Cerebellar cortex (tissue), 1 donor: ENCODE measurements around the gene PDCD1.

ENCODE experiments used
- DNase-seq: peaks from one replicate; pipeline ENCODE4 v3.0.0-alpha.2; 2015; ENCODE audit warnings: low spot score

PDCD1 gene

DNA sequence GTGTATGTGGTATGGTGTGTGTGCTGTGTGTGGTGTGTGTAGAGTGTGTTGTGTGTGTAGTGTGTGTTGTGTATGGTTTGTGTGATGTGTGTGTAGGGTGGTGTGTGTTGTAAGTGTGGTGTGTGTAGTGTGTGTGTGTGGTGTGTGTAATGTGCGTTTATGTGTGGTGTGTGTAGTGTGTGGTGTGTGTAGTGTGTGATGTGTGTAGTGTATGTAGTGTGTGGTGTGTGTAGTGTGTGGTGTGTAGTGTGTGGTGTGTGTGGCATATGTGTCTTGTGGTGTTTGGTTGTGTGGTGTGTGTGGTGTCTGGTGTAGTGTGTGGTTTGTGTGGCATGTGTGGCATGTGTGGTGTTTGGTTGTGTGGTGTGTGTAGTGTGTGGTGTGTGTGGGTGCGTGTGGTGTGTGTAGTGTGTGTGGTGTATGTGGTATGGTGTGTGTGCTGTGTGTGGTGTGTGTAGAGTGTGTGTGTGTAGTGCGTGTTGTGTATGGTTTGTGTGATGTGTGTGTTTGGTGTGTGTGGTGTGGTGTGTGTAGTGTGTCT lies 6.8 kb upstream of the PDCD1 start:
- DNase-seq: no peak

DNA sequence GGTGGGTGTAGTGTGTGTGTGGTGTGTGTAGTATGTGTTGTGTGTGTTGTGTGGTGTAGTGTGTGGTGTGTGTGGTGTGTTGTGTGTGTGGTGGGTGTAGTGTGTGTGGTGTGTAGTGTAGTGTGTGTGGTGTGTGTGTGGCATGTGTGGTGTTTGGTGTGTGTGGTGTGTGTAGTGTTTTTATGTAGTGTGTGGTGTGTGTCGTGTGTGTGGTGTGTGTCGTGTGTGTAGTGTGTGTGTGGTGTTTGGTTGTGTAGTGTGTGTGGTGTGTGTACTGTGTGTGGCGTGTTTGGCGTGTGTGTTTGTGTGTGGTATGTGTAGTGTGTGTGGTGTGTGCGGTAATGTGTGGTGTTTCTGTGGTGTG lies 6.1 kb upstream of the PDCD1 start:
- DNase-seq: no peak

- DNase-seq: no peak
Observed at GRCh38 chr2:241864168-241864849, 5.6 kb upstream of the PDCD1 start.

DNA sequence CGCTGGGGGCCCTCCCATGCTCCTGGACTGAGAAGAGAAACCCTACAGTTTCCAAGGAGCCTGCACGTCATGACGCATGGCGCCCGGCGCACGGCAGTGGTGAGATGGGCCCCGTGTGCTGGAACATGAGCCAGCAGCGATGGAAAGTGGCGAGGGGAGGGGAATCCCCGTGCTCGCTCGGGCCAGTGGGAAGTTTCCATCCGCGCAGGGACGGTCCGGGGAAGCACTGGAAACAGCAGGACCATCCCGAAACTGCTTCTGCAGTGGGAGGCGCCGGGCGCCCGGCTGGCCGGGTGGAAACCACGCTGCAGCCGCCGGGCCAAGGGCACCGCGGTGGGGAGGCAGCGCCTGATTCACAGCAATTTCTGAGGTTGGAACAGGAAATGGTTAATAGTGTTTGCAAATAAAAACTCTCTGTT lies 4.9 kb upstream of the PDCD1 start:
- DNase-seq: no peak

DNA sequence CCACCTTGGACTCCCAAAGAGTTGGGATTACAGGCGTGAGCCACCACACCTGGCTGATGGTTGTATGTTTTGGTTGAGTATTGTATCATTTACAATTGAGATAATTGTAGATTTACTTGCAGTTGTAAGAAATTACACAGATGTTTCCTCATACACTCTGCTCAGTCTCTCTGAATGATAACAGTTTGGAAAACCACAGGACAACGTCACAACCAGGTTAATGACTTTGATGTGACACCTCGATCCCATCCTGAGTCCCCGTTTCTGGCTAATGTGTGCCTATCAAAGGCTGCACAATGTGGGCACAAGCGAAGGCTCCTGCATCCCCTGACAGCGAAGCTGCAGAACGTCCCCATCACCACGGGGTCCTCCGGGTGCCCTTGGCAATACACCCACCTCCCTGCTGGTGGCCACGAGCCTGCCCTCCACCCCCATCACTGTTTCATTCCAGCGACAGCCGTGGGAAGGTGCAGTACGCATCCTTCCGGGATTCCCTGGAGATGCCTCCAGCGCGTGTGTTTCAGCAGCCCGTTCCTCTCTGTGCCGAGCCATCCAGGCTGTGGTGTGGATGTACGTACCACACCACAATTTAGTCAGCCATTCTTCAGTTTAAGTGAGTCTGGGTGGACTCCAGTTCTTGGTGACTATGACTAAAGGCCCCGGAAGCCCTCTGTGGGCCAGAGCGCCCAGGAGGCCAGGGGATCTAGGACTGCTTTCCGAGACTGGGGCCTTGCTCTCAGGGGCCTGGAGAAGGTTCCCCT lies 4.3 kb upstream of the PDCD1 start:
- no peak for DNase-seq

DNA sequence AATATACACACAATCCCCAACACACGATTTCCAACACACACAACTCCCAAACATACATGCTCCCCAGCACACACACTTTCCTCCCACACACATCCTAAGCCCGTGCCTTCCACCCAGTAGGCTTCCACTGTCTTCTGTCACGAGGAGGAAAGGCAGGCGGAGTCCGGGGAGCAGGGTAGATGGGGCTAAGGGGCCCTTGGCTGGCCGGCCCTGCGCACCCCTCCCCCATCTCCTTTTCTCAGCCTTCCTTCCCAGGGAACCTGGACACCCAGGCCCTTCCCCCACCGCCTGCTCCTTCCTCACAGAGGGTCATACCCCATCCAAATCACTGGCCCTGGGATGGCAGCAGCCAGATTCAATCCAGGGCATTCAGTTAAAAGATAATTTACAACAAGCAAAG lies 3.4 kb upstream of the PDCD1 start:
- no peak for DNase-seq

DNA sequence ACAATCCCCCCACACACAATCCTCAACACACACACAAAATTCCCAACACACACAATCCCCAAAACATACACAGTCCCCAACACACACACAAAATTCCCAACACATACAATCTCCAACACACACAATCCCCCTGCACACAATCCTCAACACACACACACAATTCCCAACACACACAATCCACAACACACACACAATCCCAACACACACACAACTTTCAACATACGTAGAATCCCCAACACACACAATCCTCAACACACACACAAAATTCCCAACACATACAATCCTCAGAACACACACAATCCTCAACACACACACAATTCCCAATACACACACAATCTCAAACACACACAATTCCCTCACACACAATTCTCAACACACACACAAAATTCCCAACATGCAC lies 2.6 kb upstream of the PDCD1 start:
- no peak for DNase-seq

DNA sequence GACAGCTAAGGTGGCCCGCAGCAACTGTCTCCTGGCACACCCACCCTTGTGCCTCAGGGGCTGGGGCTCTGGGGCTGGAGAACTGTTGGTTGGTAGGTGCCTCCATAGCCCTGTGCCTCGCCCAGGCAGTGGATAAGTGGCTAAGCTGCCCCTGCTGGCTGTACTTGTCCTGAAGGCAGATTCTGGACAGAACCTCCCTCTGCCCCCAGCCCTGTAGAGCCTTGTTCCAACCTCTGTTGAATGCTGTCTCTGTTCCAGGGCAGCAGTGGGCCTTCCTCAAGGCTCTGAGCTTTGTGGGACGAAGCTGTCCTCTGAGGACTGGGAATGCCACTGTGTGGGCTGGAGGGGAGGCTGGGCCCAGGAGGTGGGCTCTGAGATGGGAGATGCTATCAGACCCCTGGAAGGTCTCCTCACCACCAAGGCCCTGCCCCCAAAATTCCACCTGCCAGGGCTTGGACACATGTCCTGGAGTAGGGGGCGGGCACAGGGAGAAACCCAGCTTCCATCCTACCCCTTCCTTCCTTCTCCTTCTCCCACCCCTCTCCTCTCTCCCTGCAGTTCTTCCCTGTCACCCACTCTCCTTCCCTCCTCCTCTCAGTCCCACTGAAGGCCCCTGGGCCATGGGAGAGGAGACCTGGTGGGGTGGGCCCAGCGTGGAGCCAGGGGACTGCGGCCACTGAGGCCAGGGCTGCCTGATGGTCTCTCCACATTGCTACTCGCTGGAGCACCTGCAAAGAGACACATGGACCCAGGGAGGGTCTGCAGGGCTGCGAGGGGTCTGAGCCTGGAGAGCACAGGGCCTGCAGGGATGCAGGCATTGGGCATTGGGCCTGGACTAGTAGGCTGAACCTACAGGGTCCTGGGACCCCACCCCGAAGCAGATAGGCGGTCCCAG lies 1.7 kb upstream of the PDCD1 start:
- DNase-seq: no peak

DNA sequence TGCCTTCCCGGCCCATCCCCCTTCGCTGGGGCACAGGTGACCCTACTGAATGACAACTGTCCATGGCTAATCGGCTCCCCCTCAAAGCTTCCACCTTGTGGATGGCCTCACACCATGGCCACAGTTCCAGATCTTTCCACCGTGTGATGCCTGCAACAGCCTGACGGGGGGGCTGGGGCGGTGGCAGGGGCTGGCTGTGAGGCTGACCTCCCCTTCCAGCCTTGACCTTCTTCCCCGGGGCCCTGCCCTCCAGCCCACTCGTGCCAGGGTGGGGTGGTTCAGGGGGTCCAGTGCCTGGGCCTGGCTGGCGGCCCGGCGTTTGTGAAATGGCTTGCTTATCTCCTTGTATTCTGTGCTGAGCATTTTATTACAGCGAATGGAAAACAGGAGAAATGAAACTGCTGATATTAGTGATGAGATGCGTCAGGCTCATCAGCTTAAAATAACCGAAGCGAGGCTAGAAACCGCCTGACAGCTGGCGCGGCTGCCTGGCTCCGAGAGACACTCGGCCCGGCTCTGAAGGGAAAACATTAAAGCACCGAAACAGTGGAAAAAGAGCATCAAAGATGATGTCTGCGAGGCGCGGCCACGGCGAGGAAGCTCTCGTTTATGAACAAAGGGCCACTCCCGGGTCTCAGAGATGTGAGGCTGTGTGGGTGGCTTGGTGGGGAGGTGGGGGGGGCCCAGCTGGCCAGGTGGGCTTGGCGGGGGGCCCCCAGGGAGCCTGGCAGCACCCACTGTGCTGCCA lies 916 bp upstream of the PDCD1 start:
- no peak for DNase-seq

- DNase-seq: no peak
Observed at GRCh38 chr2:241859017-241859435, 332 bp upstream of the PDCD1 start.

- DNase-seq: no peak
Observed at GRCh38 chr2:241857572-241858121, 1.0 kb downstream of the PDCD1 start.

GRCh38 chr2:241857041-241857541 lies 1.6 kb downstream of the PDCD1 start:
- no peak for DNase-seq

DNA sequence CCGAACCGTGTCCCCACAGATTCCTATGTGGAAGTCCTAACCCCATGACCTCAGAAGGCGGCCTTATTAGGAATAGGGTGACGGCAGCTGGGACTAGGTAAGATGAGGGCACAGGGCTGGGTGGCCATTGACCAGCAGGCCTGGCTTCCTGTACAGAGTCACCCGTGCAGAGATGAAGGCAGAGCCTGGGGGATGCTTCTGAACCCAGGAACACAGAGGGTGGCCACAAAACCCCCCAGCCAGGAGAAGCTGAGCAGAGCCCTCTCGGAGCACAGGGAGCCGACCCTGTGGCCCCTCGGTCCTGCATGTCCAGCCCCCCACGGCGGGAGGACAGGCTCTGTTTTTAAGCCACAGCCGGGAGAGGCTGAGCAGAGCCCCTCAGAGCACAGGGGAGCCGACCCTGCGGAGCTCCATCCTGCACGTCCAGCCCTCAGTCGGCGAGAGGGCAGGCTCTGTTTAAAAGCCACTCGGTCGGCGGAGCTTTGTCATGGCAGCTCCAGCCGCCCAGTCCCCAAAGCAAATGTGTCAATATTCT lies 2.7 kb downstream of the PDCD1 start:
- no peak for DNase-seq

DNA sequence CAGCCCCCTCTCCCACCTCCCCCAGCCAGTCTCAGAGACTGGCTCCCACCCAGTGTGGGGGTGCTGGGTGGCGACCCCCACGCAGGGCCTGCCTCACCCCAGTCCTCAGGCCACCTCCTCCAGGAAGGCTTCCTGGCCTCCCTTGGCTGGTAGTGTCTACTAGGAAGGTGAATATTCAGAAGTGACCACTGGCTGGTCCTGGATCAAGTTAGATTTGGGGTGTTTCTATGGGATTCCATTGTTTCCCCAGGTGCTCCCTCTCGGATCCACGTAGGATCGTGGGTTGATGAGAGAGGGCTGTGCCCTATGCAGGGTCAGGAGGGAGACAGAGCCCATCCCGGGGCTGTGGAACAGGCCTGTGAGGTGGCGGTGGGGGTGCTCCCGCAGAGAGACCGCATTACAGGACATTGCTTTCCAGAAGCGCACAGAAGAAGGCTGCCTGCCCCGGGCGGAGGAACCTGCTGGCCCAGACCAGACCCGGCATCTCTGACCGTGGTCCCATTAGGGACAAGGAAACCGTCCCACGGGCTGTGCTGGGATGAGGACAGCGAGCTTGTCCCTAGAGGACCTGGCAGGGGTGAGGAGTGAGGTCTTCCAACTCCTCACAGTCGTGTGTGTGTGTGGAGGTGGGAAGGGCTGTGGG lies 3.3 kb downstream of the PDCD1 start:
- no peak for DNase-seq

- DNase-seq: no peak
Observed at GRCh38 chr2:241854342-241855244, 4.1 kb downstream of the PDCD1 start.

DNA sequence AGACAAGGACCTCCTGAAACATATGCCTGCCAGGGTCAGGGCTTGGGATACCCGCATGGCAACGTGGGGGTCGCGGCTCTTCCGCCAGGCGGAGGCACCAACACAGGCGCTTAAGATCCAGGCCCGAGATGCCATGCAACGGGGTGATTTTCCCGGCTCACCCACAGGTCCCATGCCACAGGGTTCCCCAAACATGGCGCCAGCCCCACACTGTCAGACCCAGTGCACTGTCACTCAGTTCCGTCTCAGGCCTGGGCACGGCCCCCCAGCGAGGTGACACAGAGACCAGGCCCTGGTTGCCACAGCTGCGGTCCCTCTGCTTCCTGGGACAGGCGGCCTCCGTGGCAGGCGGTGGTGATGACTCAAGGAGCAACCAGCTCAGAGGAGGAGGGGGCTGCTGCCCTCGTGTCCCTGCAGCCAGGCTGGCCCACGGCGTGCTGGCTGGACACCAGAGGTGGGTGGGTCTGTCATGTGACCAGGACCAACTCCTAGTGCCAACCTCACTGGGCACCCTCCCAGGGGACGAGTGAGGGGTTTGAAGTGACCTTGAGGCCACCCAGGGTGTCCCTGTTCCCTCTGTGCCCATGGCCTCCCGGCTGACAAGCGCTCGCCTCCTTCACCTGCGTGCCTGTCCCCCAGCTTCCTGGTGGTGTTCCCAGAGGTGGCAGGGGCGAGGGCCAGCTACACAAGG lies 4.9 kb downstream of the PDCD1 start:
- DNase-seq: no peak

- DNase-seq: no peak
Observed at GRCh38 chr2:241852981-241853631, 5.6 kb downstream of the PDCD1 start.
